HG03378 (cell line): ENCODE data around the gene C13orf42.
"Not testable (repeated sequence)": the region's sequence is repeated elsewhere in the genome, so short reads cannot be mapped to it uniquely, and the experiment has no call there.

Experiments used
- ATAC-seq: cut with Tn5 transposase; IDR thresholded peaks from one replicate; pipeline ENCODE4 v1.9.1; 2021; ENCODE audit warnings: mild to moderate bottlenecking, moderate library complexity; ENCODE audit not compliant: unreplicated experiment

C13orf42 gene

DNA sequence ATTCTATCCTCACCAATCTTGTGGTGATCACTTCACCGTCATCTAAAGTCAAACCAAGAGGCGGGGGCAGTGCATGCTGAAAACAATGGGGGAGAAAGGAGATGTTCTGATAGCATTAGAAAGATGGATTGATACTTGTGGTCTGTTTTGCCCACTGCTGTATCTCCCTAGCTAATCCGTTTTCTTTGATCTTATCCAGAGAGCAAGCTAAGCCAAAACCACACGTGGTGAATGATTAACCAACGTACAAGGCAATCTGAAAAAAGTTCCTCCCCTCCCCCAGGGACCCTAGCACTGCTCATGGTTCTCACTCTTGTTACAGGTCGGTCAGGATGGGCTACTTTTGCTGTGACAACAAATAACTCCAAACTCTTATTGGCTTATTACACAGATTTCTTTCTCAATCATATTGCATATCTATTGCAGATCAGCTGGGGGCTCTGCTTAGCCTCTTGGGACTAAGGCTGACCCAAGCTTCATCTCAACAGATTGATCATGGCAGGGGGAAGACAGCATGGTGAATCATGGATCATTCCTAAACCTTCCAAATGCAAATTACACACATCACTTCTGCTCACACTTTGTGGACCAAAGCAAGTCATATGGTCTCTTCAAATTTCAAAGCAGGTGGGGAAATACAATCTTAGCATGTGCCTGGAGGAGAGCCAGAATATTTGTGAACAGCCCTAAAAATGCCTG lies 11.9 kb upstream of the C13orf42 start:
- ATAC-seq: no peak

DNA sequence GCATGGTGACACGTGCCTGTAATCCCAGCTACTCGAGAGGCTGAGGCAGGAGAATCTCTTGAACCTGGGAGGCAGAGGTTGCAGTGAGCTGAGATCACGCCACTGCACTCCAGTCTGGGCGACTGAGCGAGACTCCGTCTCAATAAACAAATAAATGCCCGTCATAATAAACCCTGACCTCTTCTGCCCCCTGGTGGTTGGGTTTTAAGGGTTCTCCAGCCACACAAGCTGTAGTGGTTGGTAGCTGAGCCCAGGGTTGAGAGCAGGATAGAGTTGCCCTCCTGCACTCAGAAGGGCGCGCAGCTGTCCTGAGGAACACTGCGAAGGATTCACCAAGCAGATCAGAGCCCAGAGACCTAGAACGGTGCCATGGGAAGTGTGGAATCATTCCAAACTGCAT lies 9.8 kb upstream of the C13orf42 start:
- ATAC-seq: not testable (repeated sequence)

DNA sequence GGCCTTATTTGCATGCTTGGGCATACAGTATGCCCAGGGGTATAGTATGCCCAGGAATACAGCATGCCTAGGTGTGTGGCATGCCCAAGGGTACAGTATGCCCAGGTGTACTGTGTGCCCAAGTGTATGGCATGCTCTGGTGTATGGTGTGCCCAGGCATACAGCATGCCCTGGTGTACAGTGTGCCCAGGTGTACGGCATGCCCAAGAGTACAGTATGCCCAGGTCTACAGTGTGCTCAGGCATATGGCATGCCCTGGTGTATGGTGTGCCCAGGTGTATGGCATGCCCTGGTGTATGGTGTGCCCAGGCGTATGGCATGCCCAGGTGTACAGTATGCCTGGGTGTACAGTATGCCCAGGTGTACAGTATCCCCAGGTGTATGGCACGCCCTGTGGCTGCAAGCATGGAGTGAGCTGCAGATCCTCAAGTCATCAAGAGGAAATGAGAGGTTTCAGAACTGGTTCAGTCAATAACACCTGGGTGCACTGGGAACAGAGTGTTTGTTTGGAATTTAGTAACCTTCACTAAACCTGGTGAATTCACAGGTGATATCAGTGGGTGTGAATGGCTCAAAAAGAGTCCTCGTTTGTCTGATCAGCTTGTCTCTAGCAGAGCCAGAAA lies 7.8 kb upstream of the C13orf42 start:
- no peak for ATAC-seq

DNA sequence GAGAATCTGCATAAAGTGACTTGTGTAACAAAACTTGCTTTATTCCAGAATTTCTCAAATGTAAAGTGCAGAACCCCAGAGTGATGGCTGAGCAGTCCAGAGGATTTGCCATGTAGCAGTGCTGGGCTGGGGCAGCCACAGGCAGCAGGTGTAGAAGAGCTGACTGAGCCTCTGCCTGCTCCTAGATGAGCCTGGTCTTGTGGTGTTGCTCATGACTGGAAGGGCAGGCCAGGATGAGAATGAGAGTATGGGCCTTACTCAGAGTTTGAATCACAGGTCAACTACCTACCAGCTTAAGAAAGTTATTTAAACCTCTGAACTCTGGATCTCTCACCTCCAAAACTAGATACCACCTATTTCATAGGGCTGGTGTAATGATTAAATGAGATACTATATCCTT lies 2.9 kb upstream of the C13orf42 start:
- no peak for ATAC-seq

DNA sequence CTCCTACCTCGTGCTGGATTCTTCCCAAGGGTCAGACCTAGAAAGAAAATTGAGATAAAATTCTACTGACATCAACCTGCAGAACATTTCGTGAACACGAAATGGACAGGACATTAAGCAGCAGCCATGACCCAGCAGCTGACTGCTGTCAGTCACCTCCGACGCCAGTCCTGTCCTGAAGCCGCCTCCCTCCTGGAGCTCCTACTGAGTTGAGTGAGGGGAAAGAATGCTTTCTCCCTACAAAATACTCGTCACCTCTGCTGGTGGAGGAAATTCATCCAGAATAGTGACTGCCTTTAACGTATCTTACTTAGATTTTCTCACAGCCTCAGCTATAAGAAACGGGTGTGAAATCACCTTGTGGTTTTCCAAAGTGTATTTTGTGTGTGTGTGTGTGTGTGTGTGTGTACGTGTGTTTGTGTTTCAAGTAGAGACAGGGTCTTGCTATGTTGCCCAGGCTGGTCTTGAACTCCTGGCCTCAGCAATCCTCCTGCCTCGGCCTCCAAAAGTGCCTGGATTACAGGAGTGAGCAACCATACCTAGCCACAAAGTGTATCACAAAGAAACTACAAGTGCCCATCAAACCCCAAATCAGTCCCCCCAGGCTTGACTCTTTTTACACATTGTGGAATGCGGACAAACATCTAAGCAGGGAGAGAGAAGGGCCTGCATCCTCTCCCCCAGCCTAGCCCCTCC lies 2.3 kb upstream of the C13orf42 start:
- no peak for ATAC-seq

DNA sequence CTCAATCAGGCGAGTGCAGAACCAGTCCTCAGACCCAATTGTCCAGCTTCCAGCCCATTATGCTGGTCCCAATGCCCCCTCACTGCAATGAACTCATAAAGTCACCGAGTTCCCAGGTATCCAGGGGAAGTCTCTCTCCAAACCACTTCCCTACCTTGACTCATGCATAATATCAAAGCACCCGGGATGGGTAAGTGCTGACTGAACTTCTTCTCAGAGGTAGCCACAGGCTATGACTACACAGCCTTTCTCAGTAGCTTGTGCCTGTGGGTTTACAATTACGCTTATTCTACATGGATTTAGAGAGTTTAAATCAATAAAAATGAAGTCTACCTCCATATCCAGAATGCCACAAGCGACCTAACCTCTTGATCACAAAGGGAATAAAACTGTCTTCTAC lies 1.7 kb upstream of the C13orf42 start:
- ATAC-seq: no peak

DNA sequence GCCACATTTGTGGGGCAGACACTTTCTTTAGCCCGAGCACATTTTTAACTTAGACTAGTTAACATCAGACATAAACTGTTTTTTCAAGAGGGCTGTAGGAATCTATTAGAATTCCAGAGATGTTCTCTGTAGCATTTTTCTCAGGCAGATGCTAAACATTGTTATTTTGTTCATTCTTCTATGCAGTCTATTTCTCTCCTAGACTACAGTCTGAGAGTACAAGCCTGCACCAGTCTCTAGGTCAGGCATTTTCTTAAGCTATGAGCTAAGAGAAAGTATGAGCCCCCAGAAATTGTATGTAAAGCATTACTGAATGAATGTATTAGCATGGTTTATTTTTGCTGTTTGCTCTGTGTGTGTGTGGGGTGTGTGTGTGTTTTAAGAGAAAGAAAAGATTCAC lies 923 bp upstream of the C13orf42 start:
- no peak for ATAC-seq

DNA sequence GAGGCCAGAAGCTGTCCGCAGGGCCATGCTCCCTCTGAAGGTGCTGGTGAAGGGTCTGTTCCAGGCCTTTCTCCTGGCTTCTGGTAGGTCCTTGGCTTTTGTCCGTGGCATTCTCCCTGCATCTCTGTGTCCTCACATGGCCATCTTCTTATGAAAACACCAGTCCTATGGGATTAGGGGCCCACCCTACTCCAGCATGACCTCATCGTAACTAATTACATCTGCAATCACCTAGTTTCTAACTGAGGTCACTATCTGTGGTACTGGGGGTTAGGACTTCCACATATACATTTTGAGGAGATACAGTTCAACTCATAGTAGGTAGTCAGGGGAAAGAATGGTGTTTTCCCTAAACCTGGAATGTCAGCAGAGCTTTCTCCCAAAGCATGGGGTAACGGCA lies 3.1 kb downstream of the C13orf42 start:
- ATAC-seq: no peak

DNA sequence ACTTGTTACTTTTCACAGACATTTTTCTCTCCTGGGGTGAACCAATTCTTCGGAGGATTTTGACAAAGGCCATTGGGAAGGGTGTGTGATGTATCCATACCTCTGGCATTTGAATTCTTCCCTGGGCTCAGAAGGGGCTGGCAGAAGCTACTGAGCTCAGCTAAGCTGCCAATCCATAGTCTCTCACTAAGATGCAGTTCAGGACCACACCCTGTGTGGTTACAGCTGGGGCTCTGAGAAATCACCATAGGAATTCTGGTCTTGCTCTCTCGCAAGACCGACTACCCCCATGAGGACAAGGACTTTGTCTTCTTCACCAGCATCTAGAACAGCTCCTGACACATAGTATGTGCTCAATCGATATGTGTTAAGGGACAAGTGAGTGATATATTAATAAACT lies 6.0 kb downstream of the C13orf42 start:
- no peak for ATAC-seq

DNA sequence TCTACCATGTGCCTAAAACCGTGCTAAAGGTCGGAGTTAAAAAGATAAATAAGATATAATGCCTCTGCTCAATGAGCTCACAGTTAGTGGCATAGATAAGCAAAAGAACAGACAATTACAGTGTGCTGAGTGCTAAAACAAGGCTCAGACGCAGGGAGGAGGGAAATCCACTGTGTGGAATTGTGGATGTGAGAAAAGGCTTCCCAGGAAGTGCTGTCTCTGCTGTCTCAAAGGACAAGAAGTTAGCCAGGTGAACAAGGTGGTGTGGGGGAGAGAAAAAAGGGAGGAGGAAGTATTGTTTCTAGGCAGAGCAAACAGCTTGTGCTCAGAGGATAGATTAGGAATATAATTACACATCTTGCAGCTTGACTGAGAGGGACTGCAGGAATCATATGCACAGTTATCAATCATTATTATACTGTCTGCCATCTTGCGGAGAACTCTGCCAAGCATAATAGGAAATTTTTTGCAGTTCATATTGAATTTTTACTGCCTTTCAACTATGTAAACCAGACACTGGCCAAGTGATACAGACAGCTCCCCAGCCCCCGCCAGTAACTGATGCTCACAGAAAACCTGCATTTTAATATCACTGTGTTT lies 9.3 kb downstream of the C13orf42 start:
- no peak for ATAC-seq

DNA sequence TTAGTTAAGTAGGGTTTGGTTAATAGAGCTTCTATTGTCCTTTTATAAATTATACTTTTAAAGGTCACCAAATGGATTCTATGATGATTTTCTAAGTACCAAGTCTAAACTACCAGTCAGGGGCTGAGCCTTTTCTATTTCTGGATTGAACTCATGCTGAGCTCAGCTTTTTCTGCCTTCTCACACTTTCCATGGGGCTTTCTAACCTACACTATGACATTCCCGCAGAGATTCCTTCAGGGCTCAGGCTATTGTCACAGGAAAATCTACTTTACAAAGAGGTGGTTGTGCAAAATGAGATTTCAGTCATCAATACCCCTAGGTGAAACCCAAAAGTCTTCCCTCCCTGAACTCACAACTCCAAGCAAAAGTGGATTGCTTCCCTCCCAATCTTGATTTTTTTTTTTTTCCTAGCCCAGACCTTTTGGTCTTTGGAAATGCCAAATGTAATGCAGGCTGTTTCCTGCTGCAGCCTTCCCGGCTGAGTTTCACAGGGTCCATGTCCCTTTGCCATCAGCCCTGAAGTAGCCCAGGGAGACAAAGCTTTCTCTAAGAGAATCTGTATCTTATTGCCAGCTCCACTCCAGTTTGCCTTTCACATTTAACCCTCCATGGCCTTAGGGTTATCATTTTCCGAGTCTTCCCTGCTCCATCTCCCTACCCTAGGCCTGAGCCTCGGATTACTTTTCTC lies 13.6 kb downstream of the C13orf42 start:
- no peak for ATAC-seq

DNA sequence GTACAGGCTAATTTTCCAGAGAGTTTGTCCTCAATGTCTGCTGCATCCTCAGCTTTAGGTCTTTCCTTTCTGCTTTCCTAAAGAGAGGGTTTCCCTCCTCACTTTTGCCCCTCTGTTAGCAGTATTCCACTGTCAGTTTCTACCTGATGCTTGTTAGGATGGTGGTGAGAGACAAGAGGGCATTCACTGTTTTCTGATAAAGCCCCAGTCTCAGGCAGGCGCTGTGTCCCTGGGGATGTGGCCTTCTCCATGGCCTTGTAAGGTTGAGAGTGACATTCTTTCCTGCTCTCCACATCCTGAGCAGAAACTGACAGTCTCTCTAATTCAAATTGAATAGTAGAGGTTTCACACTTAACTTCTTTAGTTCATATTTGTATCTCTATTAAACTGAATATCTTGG lies 14.9 kb downstream of the C13orf42 start:
- no peak for ATAC-seq

DNA sequence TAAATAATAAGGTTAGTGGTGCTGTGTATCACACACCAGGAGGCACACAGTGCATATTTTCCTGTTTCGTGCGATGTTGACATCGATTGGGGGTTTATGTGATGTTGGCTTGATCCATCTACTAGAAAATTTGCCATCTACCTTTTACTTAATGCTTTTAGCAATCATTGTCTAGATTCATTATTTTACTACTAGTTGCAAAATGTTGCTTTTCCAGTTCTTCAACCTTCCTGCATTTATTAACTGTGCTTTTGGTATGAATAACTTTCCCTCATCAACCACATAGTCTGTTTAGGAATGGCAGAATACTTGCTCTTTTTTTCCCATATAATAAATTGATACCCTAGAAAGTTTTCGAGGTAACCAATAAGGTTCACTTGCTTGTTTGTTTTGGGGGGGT lies 17.5 kb downstream of the C13orf42 start:
- ATAC-seq: no peak

DNA sequence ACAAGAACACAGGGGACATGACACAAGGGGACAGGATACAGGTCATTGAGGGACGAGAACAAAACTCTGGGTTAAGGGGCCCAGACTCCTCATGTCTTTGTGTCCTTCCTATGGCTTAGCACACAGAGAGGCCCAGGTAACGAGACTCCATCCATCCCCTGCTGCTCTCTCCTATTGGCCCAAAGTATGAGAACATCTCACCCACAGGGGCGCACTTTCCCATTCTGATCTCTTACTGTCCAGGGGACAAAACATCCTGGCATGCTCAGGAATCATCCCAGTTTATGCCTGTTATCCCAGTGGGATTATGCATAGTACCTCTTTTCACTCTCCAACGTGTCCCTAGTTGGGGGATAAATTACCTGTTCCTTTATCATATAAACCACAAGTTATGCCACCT lies 19.2 kb downstream of the C13orf42 start:
- no peak for ATAC-seq

DNA sequence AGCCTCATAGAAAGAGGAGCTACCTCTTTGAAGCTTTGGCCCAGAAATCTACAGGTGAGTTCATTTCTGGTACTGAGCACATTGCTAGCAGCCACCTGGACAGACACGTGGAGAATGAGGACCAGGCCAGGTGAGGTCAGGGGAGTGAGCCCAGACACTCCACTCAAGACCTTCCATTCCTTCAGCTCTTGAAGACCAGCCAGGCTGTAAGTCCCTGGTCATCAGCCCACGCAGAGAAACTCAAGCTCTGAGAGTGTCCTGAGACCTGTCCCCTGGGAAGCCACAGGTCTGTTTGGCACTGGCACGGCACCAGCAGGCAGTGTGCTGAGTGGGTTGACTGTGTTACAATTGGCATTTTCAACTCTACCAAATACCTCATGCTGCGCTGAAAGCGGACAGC lies 27.4 kb downstream of the C13orf42 start:
- no peak for ATAC-seq

DNA sequence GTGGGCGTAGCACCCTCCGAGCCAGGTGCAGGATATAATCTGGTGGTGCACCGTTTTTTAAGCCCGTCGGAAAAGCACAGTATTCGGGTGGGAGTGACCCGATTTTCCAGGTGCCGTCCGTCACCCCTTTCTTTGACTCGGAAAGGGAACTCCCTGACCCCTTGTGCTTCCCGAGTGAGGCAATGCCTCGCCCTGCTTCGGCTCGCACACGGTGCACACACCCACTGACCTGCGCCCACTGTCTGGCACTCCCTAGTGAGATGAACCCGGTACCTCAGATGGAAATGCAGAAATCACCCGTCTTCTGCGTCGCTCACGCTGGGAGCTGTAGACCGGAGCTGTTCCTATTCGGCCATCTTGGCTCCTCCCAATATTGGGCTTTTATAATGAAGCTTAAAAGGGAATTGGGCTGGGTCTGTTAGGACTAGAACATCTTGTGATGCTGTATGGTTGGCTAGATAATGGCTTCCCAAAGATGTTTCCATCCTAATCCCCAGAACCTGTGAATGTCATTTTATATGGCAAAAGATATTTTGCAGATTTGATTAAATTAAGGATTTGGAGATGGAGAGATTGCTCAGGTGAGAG lies 30.5 kb downstream of the C13orf42 start:
- ATAC-seq: not testable (repeated sequence)

DNA sequence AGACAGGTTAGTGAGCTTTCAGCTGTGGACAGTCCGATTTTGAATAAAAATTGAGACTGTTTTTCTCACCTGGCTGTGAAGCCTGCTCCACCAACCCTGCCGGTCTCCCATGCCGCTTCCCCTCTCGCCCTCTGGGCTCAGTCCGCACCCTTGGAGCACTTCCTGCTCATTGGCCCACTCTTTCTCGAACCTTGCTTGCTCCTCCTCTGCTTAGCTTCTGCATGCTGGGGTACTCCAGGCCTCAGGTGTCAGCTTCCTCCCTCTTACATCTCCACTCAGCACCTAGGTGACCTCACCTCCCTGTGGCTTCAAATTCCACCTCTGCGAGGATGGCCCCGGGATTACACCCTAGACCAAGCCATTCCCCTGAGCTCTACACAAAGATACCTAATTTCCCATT lies 39.6 kb downstream of the C13orf42 start:
- ATAC-seq: no peak

DNA sequence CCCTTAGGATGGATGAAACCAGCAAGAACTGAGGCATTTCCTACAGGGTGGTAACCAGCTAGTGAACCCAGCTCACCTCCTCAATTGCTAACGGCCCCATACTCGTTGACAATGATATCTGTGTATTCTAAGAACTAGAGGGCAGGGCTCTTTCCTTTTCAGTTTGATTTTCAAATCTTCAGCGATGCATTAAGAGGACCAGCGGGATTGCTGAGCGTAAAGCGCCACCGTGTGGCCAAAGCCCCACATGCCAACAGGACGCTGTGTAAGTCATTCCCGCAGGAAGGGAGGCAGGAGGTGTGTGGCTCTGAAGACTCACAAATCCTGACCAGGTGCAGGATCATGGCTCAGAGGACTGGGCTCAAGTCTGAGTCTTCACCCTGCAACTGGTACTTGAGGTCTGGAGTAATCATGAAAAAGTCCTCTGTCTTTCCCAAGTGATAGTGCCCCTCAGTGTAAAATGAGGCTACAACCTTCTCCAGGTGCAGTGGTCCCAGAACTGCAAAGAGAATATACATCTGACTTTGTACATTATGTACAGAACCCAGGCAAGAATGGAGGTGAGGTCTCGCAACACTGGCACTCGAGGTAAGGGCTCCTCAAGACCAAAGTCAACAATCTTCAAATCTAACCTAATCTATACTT lies 40.9 kb downstream of the C13orf42 start:
- peak; percentile 77 for ATAC-seq

DNA sequence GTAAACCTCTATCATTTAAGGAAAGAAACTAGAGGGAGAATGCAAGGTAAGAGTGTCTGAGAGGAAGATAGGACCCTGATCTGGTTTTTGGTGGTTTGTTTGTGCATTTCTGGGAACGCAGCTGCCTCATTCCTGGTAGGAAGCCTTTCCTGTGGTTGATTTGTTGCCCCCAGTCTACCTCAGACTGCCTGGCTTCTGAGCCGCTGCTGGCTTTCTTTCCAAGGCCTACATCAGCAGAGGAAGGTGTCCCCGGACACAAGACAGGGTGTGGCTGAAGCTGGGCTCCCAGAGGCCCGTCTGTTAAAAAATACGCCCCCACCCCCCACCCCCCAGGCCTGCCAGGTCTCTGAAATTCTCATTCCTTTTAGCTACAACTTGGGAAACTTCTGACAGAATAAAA lies 42.6 kb downstream of the C13orf42 start:
- no peak for ATAC-seq

DNA sequence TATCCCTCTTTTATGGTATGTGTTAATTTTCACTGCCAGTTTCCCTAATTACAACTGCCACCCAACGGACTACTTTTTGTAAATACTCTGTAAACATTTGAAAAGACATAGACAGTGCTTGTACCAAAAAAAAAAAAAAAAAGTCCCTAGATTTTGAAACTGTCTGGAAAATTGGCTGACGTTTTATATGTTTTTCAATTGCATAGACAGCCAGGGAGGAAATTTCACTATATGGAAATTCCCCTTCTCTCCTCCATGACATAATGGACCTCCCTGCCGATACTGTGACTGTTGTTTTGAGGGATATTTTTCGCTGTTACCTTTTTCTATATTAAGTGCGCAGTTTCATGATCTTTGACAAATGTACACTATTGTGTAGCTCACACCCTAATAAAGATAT lies 43.4 kb downstream of the C13orf42 start:
- no peak for ATAC-seq
